Measurements from ENCODE around the gene MCMBP. TPM values are rescaled to one million over a fixed set of nuclear protein-coding genes. Genes with fewer than 3 reads are reported as not detected.

Gene MCMBP
- total and polyA plus RNA-seq, 2 donors (not counting 3 experiments of a cell fraction or from before 2014, with no cell fraction given), result 44.8 to 62.5 TPM

GRCh38 chr10:119830851-119831250 lies 41.8 kb downstream of the MCMBP start:
- dilution Hi-C loops (cut with MboI; ENCODE audit: extremely low pct_ligation_motif_present, low sequenced_read_pairs) (no loop called here), intact Hi-C loops (cut with micrococcal nuclease) (no loop called here)
- Histone ChIP-seq H3K79me2 (ENCODE audit: control insufficient read depth, insufficient read depth, low read length) (peaks cover 1% of the 10 kb centered on the region), H3K27ac (ENCODE audit: insufficient read depth, low read depth, low read length) (no peak overlapping the region), H3K4me1 (ENCODE audit: control insufficient read depth, extremely low read depth, insufficient read depth, low read length) (no peaks in the 10 kb centered on the region), H3K4me3 (replicated peaks in 1 of 3; ENCODE audit: insufficient read depth in 1 of 3, low read depth in 1 of 3, low read length in 3 of 3) (no peak overlapping the region), H2AFZ (ENCODE audit: low read depth, low read length) (no peak overlapping the region), H3K27me3 (ENCODE audit: control insufficient read depth in 2 of 2, insufficient read depth in 2 of 2, low read length in 2 of 2) (no peaks in the 10 kb centered on the region), H3K9ac (replicated peaks; ENCODE audit: extremely low read depth, insufficient read depth, low read length) (no peak overlapping the region), H3K9me1 (replicated peaks; ENCODE audit: control insufficient read depth, extremely low read depth, insufficient read depth, low read length) (no peaks in the 10 kb centered on the region), H3K4me2 (ENCODE audit: insufficient read depth, low read length) (no peak overlapping the region), H4K20me1 (replicated peaks; ENCODE audit: control insufficient read depth, extremely low read depth, insufficient read depth, low read length) (no peaks in the 10 kb centered on the region), H3K36me3 (ENCODE audit: control insufficient read depth in 2 of 2, extremely low read depth in 1 of 2, insufficient read depth in 2 of 2, low read length in 2 of 2) (peaks cover 17 to 38% of the 10 kb centered on the region in 2 experiments), H3K9me3 (replicated peaks; ENCODE audit: control insufficient read depth, insufficient read depth, low read length) (no peaks in the 10 kb centered on the region)
- POLR2A ChIA-PET, result no interaction called here
- DNase-seq (ENCODE audit: low read depth, low spot score), result no peak
- no TSS peak for BruUV-seq (replicated peaks)
- CTCF ChIA-PET, result interaction anchor here (2.2 to 7.7 kb wide), 2 partner anchors 29 to 80 kb away, joined by 7 to 64 read pairs; no protein-coding TSS in a partner anchor
- TF ChIP-seq EZH2 (IDR thresholded peaks at IDR 0.05; ENCODE audit: borderline replicate concordance, low read depth, low read length, severe bottlenecking) (no peak), MYC (IDR thresholded peaks at IDR 0.05; ENCODE audit: low read depth, low read length) (no peak), JUN (IDR thresholded peaks at IDR 0.05; ENCODE audit: borderline replicate concordance, insufficient read depth, insufficient read length, low read depth) (no peak), POLR2AphosphoS5 (IDR thresholded peaks at IDR 0.05; ENCODE audit: insufficient read depth, low read depth, low read length) (no peak), FOS (IDR thresholded peaks at IDR 0.05; ENCODE audit: borderline replicate concordance, insufficient read depth, low read length) (no peak), POLR2A (IDR thresholded peaks at IDR 0.05; ENCODE audit: low read depth, low read length) (no peak), GATA2 (IDR thresholded peaks at IDR 0.05; ENCODE audit: insufficient read depth, insufficient read length, low read depth, low read length) (no peak)
- TF ChIP-seq, protein P1, sequence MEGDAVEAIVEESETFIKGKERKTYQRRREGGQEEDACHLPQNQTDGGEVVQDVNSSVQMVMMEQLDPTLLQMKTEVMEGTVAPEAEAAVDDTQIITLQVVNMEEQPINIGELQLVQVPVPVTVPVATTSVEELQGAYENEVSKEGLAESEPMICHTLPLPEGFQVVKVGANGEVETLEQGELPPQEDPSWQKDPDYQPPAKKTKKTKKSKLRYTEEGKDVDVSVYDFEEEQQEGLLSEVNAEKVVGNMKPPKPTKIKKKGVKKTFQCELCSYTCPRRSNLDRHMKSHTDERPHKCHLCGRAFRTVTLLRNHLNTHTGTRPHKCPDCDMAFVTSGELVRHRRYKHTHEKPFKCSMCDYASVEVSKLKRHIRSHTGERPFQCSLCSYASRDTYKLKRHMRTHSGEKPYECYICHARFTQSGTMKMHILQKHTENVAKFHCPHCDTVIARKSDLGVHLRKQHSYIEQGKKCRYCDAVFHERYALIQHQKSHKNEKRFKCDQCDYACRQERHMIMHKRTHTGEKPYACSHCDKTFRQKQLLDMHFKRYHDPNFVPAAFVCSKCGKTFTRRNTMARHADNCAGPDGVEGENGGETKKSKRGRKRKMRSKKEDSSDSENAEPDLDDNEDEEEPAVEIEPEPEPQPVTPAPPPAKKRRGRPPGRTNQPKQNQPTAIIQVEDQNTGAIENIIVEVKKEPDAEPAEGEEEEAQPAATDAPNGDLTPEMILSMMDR (IDR thresholded peaks at IDR 0.05; ENCODE audit: extremely low read depth in 1 of 2, insufficient read depth in 1 of 2, low read depth in 1 of 2, low read length in 2 of 2), result no peak
- TF ChIP-seq, protein P2, sequence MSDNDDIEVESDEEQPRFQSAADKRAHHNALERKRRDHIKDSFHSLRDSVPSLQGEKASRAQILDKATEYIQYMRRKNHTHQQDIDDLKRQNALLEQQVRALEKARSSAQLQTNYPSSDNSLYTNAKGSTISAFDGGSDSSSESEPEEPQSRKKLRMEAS (IDR thresholded peaks at IDR 0.05; ENCODE audit: insufficient read depth, insufficient read length), result no peak
- no peak for FAIRE-seq

Measured in endothelial cell of umbilical vein (primary cell).